GM19395 (cell line): ENCODE results near the gene TMPRSS13.
A peak's percentile ranks its signal among the peaks of the same experiment; 100 is the strongest.
"Not testable (repeated sequence)": the region's sequence is repeated elsewhere in the genome, so short reads cannot be mapped to it uniquely, and the experiment has no call there.

Source experiments
- ATAC-seq: cut with Tn5 transposase; IDR thresholded peaks from one replicate; pipeline ENCODE4 v1.9.1; 2021; ENCODE audit warnings: mild to moderate bottlenecking, moderate library complexity; ENCODE audit not compliant: unreplicated experiment

The TMPRSS13 gene

GRCh38 chr11:117950993-117951961, 22.1 kb upstream of the TMPRSS13 start:
- no peak for ATAC-seq

GRCh38 chr11:117950301-117950700, 21.1 kb upstream of the TMPRSS13 start:
- no peak for ATAC-seq

- no peak for ATAC-seq
Observed at GRCh38 chr11:117949062-117949461, 19.9 kb upstream of the TMPRSS13 start.

- ATAC-seq = not testable (repeated sequence)
Observed at GRCh38 chr11:117948466-117948865, 19.3 kb upstream of the TMPRSS13 start.

- ATAC-seq = not testable (repeated sequence)
Observed at GRCh38 chr11:117947751-117948150, 18.5 kb upstream of the TMPRSS13 start.

DNA sequence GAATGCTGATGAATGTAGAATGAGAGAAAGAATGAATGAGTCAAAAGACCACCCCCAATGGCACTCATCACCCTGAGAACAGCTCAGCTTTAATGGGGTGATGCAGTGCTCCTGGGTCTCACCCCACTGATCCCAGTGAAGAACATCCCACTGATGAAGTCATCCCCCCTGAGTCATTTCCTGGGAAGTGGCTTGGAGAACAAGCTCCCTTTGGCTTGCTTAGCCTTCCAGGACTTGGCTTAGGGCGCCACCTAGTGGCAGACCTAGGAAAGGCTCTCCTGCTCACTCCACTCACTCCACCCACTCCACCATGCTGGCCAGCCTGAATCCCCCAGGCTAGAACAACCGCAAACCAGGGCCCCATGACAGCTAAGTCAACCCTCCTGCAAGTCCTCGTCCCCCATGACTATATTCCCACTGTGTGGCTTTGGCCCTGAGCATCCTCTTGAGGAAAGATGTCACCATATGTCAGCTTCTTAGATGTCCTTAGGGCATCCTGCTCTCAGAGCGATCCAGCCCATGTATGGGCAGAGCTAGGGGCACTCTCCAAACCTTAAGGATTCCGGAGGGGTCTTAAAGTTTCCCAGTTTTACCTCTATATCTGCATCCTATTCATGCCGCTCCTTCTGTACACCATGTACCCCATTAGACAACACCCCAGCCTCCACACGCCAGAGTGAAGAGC, 17.8 kb upstream of the TMPRSS13 start:
- ATAC-seq = peak; percentile 59

- ATAC-seq = no peak
Observed at GRCh38 chr11:117946156-117946841, 17.1 kb upstream of the TMPRSS13 start.

- ATAC-seq = no peak
Observed at GRCh38 chr11:117945047-117945810, 16.0 kb upstream of the TMPRSS13 start.

DNA sequence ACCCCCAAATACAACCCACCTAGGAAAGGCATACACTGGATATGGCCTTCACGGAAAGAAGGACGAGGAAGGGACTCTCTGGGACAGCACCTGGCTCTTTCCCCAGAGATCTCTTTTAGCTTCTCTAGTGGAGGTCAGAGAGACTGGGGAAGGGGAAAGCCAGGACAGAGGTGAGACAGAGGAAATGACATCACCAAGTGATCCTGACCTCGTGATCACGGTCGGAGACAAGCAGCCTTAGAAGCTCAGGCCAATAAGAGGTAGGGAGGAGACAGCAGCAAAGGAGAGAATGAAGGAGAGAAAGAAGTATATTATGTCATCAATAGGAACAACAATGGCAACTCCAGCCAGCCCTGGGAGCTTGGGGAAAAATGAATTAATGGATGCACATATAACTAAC, 15.4 kb upstream of the TMPRSS13 start:
- ATAC-seq = no peak

DNA sequence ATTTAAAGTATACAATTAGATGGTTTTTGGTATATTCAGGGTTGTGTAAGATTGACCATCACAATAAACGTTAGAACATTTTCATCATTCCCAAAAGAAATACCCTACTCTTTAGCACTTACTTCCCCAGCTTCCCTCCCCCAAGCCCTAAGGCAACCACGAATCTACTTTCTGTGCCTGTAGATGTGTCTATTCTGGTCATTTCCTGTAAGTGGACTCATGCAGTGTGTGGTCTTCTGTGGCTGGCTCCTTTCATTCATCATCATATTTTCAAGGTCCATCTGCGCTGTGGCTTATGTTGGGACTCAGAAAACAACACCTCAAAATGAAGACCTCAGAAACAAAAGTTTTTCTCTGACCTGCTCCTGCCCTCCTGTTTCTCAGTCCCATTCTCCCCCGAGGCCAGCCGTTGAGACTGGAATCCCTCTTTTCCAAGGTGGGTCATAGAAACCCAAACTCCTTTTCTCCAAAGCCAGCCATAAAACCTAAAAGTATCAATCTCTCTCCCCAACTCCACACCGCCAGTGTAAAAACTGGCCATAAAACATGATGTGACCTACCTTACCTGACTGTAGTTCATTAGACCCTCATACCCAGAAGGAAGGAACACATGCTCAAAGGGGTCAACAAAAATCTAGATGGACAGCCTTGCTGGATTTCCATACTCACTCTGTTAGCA, 12.9 kb upstream of the TMPRSS13 start:
- ATAC-seq = no peak

GRCh38 chr11:117941163-117941707, 12.0 kb upstream of the TMPRSS13 start:
- no peak for ATAC-seq

- no peak for ATAC-seq
Observed at GRCh38 chr11:117940736-117941135, 11.5 kb upstream of the TMPRSS13 start.

DNA sequence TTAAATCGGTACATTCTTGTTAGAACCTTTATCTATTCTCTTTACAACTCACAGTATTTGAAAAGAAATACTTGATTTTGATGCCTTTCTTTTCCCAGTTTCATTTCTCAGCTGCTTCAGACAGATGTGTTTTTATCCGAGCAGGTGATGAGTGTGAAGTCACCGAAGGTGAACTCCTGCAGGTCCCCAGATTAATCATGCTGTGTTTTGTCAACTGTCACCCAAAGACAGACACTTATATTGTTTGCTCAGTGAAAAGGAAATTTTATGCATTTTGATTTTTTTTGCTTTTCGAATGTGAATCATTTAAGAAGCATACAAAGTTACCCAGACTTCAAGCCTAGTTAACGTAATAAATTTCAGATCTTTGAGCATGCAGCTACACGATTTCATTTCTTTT, 7.8 kb upstream of the TMPRSS13 start:
- ATAC-seq = no peak

GRCh38 chr11:117934526-117935307, 5.5 kb upstream of the TMPRSS13 start:
- no peak for ATAC-seq

GRCh38 chr11:117933930-117934329, 4.7 kb upstream of the TMPRSS13 start:
- no peak for ATAC-seq

DNA sequence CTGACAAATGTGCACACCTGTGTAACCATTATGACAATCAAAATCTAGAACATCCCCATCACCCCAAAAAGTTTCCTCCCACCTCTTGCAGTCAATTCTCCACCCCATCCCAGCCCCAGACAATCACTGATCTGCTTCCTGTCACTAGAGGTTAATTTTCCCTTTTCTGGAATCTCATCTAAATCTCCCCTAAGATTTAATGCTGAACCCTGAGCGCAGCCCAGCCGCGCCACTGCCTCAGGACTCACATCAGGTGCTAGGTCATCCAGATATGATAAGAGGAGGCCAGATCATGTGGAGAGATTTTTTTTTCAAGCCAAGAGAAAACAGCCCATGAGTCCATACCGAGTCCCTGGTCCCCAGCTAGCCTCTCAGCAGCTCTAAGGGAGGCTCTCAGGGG, 4.3 kb upstream of the TMPRSS13 start:
- no peak for ATAC-seq

GRCh38 chr11:117932947-117933346, 3.7 kb upstream of the TMPRSS13 start:
- no peak for ATAC-seq

GRCh38 chr11:117932426-117932825, 3.2 kb upstream of the TMPRSS13 start:
- peak; percentile 11 for ATAC-seq

DNA sequence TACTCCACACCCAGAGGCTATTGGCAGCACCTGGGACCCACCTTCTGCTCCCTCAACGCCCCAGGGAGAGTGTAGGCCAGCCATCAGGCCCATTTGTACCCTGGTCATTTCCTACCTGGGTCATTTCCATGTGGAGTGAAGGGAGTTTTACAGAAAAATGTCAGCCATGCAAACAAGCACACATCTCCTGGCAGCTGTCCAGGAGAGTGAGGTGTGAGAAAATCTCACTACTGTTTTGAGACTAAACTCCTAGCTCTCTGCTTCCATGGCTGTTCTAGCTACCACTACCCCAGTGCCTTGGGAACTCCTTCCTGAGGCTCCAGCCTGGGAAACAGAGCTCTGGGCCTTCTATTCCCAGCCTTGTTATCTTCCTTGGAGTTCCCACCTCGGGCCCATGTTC, 2.8 kb upstream of the TMPRSS13 start:
- ATAC-seq = peak; percentile 57
